IMR-90 (cell line): Measurements from ENCODE around the gene LMOD1. TPM values are rescaled to one million over a fixed set of nuclear protein-coding genes. Genes with fewer than 3 reads are reported as not detected.
"Not testable (repeated sequence)": the region's sequence is repeated elsewhere in the genome, so short reads cannot be mapped to it uniquely, and the experiment has no call there.

ENCODE experiments used
- ATAC-seq: fragments of 200-7000 bp; cut with Tn5 transposase; 2 replicates; pipeline ENCODE4 v1.9.1; 2020; ENCODE audit warnings: low read depth, mild to moderate bottlenecking, moderate library complexity
- BruUV-seq: library from RNA; stranded (reverse); fragments of 400-500 nt; replicated peaks from 2 replicates; lab custom pipeline; 2021; lab: Mats Ljungman, UMichigan
- CTCF ChIA-PET: fragments of 300-600 bp; formaldehyde crosslinking; extraction: SDS; loops from one replicate; lab custom pipeline; 2021; ENCODE audit warnings: antibody characterized with exemption; lab: Yijun Ruan, JAX
- POLR2A ChIA-PET: fragments of 300-600 bp; sonication (Branson Sonifier 250); formaldehyde crosslinking; loops from one replicate; lab custom pipeline; 2022; ENCODE audit warnings: antibody characterized with exemption; ENCODE audit not compliant: unreplicated experiment; lab: Charles Lee
- DNase-seq: peaks from one replicate; pipeline ENCODE4 v3.0.0; 2013
- H2AFZ ChIP-seq: replicated peaks from 2 replicates; pipeline ENCODE3; 2013; ENCODE audit warnings: low read length, mild to moderate bottlenecking; ENCODE audit not compliant: poor library complexity
- H2AK5ac ChIP-seq: 2 replicates; pipeline ENCODE4 v1.6.1; 2013; ENCODE audit warnings: low read depth, low read length, inconsistent platforms
- H2AK9ac ChIP-seq: replicated peaks from 2 replicates; pipeline ENCODE3; 2013; ENCODE audit warnings: mild to moderate bottlenecking, low read depth, low read length, moderate library complexity; ENCODE audit not compliant: poor library complexity
- H2BK120ac ChIP-seq: 2 replicates; pipeline ENCODE4 v1.6.1; 2013; ENCODE audit warnings: low read depth, low read length, inconsistent platforms
- H2BK15ac ChIP-seq: 3 replicates; pipeline ENCODE4 v1.6.1; 2013; ENCODE audit warnings: low read depth, low read length, inconsistent platforms
- H2BK20ac ChIP-seq: 2 replicates; pipeline ENCODE4 v1.6.1; 2013; ENCODE audit warnings: low read depth, mild to moderate bottlenecking, inconsistent platforms, low read length, moderate library complexity
- H2BK5ac ChIP-seq: 2 replicates; pipeline ENCODE4 v1.6.1; 2013; ENCODE audit warnings: mild to moderate bottlenecking, low read depth, low read length, inconsistent platforms; ENCODE audit not compliant: poor library complexity, severe bottlenecking
- H3K14ac ChIP-seq: replicated peaks from 2 replicates; pipeline ENCODE4 v1.6.1; 2013; ENCODE audit warnings: low read depth, low read length, inconsistent platforms
- H3K18ac ChIP-seq: 2 replicates; pipeline ENCODE4 v1.6.1; 2013; ENCODE audit warnings: low read depth, low read length, control low read depth
- H3K23ac ChIP-seq: 2 replicates; pipeline ENCODE4 v1.6.1; 2013; ENCODE audit warnings: low read depth, low read length, inconsistent platforms
- H3K27ac ChIP-seq: 2 replicates; pipeline ENCODE4 v1.5.1; 2013; ENCODE audit warnings: mild to moderate bottlenecking, control low read depth, low read length; ENCODE audit not compliant: insufficient read depth
- H3K27me3 ChIP-seq: 2 replicates; pipeline ENCODE4 v1.6.1; 2013; ENCODE audit warnings: low read length; ENCODE audit not compliant: control insufficient read depth, insufficient read depth
- H3K36me3 ChIP-seq: 2 replicates; pipeline ENCODE4 v1.6.1; 2013; ENCODE audit warnings: low read length, mixed read lengths; ENCODE audit not compliant: control insufficient read depth, insufficient read depth
- H3K4ac ChIP-seq: 2 replicates; pipeline ENCODE4 v1.6.1; 2013; ENCODE audit warnings: low read depth, low read length, inconsistent platforms
- H3K4me1 ChIP-seq: 2 replicates; pipeline ENCODE4 v1.6.1; 2013; ENCODE audit warnings: low read length, mixed read lengths; ENCODE audit not compliant: control insufficient read depth, insufficient read depth
- H3K4me2 ChIP-seq: 2 replicates; pipeline ENCODE4 v1.6.1; 2013; ENCODE audit warnings: low read depth, mild to moderate bottlenecking, control low read depth, low read length, moderate library complexity
- H3K4me3 ChIP-seq: 2 replicates; pipeline ENCODE4 v1.5.1; 2013; ENCODE audit warnings: low read depth, mild to moderate bottlenecking, control low read depth, low read length, moderate library complexity; ENCODE audit not compliant: insufficient read depth
- H3K56ac ChIP-seq: 2 replicates; pipeline ENCODE4 v1.6.1; 2013; ENCODE audit warnings: low read length, inconsistent platforms; ENCODE audit not compliant: insufficient read depth; ENCODE audit errors: extremely low read depth
- H3K79me1 ChIP-seq, 2 experiments: 2 replicates each; pipeline ENCODE4 v1.6.1; 2013; ENCODE audit warnings: low read length in 2 of 2, inconsistent platforms in 1 of 2, low read depth in 1 of 2
- H3K9ac ChIP-seq: 2 replicates; pipeline ENCODE4 v1.6.1; 2013; ENCODE audit warnings: low read depth, low read length, control low read depth
- H3K9me1 ChIP-seq: 2 replicates; pipeline ENCODE4 v1.6.1; 2013; ENCODE audit warnings: low read length, inconsistent platforms; ENCODE audit not compliant: insufficient read depth
- H3K9me3 ChIP-seq: 2 replicates; pipeline ENCODE4 v1.6.1; 2013; ENCODE audit warnings: low read length; ENCODE audit not compliant: control insufficient read depth, insufficient read depth
- H4K20me1 ChIP-seq: 2 replicates; pipeline ENCODE4 v1.6.1; 2013; ENCODE audit warnings: low read length, inconsistent platforms; ENCODE audit not compliant: insufficient read depth
- H4K5ac ChIP-seq: 2 replicates; pipeline ENCODE4 v1.6.1; 2013; ENCODE audit warnings: mild to moderate bottlenecking, low read depth, low read length, control low read depth
- H4K8ac ChIP-seq, 2 experiments: 2 replicates each; pipeline ENCODE4 v1.6.1; 2013; ENCODE audit warnings: low read depth in 2 of 2, low read length in 2 of 2, control low read depth in 1 of 2, inconsistent platforms in 1 of 2
- H4K91ac ChIP-seq: 2 replicates; pipeline ENCODE4 v1.6.1; 2013; ENCODE audit warnings: low read depth, low read length, inconsistent platforms; ENCODE audit not compliant: insufficient read depth
- BHLHE40 ChIP-seq: fragments of 150-350 bp; IDR thresholded peaks from 2 replicates; pipeline ENCODE4 v1.6.1; 2016; ENCODE audit warnings: mild to moderate bottlenecking, low read depth, low read length
- WGBS, 2 experiments: methylation state at CpG; one replicate each; pipeline versions ENCODE4 v1.1.5 to v1.1.7; 2013; ENCODE audit warnings: missing lambda C conversion rate in 2 of 2; ENCODE audit not compliant: insufficient read length in 1 of 2; ENCODE audit errors: extremely low coverage in 2 of 2; 5-methylcytosine and 5-hydroxymethylcytosine counted together
- dilution Hi-C: fragments of 300-500 bp; cut with HindIII; formaldehyde crosslinking; loops from one replicate; pipeline ENCODE4 v1.14.3; 2018; ENCODE audit warnings: low sequenced_read_pairs; ENCODE audit not compliant: unreplicated experiment
- in situ Hi-C: fragments of 300-500 bp; cut with MboI; formaldehyde crosslinking; loops from 3 replicates; pipeline ENCODE4 v1.14.3; 2019; ENCODE audit warnings: low sequenced_read_pairs, inconsistent platforms, mixed read lengths
- intact Hi-C: fragments of 100-400 bp; cut with micrococcal nuclease; formaldehyde crosslinking; loops from 2 replicates; pipeline ENCODE4 v1.10.0; 2022
- polyA plus RNA-seq, 3 experiments: library from polyadenylated mRNA; depleted of rRNA; stranded (reverse); fragments of >200 nt; gene quantifications; 2 replicates each; pipeline ENCODE4 v1.2.3, GENCODE V29; 2012; ENCODE audit warnings: low replicate concordance in 1 of 3
- total RNA-seq: library from RNA; depleted of rRNA; stranded (reverse); fragments of >200 nt; gene quantifications from 2 replicates; pipeline ENCODE4 v1.2.3, GENCODE V29; 2012
- TF ChIP-seq, protein P1 (sequence below): conservative IDR thresholded peaks from 2 replicates; pipeline ENCODE4 v1.5.1; 2012; ENCODE audit warnings: mild to moderate bottlenecking, low read depth, low read length, improper control_type of control experiment

Gene LMOD1
- total and polyA plus RNA-seq, 2 of the 4 experiments (the other 2 are of a cell fraction), result 51.7 to 53.2 TPM

DNA sequence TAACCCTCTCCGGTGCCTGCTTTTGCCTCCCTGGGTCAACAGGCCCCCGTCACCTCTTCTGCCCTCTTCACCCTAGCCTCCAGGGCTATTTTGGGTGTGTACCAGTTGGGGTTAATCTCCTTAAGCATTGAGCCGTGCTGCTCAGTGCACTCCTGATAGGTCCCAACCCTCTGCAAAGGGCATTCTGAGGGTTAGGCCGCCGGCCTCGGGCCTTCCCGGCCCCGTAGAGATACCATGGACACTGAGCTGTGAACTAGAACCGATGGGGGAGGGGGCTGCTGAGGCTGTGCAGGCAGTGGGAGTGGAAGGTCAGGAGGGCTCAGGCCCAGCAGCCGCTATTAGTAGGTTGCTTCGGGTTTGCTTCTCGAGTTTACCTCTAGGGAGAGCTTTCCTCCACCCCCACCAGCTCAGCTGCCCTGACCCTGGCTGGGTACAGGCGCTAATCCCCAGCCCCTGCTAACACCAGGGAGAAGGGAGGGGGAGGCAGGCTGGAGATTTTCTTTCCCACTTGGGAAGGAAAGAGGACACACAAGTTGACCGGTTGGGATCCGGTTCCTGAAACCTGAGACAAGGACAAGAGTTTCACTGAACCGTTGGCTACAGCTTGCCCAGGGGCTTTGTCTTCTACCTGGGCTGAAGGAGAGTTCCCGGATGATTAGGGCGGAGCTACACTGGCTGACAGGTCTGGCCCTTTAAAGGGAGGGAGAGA is 4.8 kb downstream of the LMOD1 start (continued):
- TF ChIP-seq BHLHE40, result no peak

DNA sequence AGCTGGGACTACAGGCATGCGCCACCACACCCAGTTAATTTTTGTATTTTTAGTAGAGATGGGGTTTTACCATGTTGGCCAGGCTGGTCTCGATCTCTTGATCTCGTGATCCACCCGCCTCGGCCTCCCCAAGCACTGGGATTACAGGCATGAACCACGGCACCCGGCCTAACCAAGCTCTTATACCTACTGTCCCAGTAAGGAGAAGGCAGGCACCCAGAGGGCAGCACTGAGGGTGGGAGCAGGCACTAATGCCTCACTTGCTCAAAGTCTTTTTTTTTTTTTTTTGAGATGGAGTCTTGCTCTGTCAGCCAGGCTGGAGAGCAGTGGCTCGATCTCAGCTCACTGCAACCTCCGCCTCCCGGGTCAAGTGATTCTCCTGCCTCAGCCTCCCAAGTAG is 6.0 kb downstream of the LMOD1 start:
- H2AFZ ChIP-seq, H3K4ac ChIP-seq, H2AK9ac ChIP-seq, in situ Hi-C loops, H3K9ac ChIP-seq, CTCF ChIA-PET, H2AK5ac ChIP-seq, H3K14ac ChIP-seq, H3K23ac ChIP-seq, H4K8ac ChIP-seq, BruUV-seq, intact Hi-C loops, H2BK120ac ChIP-seq, DNase-seq, H4K5ac ChIP-seq, H3K9me3 ChIP-seq, H3K4me2 ChIP-seq, H3K27ac ChIP-seq, dilution Hi-C loops, H3K4me3 ChIP-seq, H2BK20ac ChIP-seq, H3K56ac ChIP-seq, H3K18ac ChIP-seq, H4K91ac ChIP-seq, H3K27me3 ChIP-seq, H3K36me3 ChIP-seq, H2BK15ac ChIP-seq, ATAC-seq, H2BK5ac ChIP-seq: not testable (repeated sequence)
- Histone ChIP-seq H3K4me1 (peaks cover 39% of the 10 kb centered on the region), H3K9me1 (peaks cover 28% of the 10 kb centered on the region), H3K79me1 (peaks cover 32 to 74% of the 10 kb centered on the region in 2 experiments), H4K20me1 (peaks cover 18% of the 10 kb centered on the region)
- 100% methylated on average over 4 of the region's 10 CpGs; no CpG with 5 or more reads in 1 of the 2 experiments for WGBS, 2 experiments
- POLR2A ChIA-PET, result interaction anchor here (0.7 kb wide), 1 partner anchor 190 kb away, joined by 8 read pairs; no protein-coding TSS in a partner anchor
- TF ChIP-seq, protein P1, sequence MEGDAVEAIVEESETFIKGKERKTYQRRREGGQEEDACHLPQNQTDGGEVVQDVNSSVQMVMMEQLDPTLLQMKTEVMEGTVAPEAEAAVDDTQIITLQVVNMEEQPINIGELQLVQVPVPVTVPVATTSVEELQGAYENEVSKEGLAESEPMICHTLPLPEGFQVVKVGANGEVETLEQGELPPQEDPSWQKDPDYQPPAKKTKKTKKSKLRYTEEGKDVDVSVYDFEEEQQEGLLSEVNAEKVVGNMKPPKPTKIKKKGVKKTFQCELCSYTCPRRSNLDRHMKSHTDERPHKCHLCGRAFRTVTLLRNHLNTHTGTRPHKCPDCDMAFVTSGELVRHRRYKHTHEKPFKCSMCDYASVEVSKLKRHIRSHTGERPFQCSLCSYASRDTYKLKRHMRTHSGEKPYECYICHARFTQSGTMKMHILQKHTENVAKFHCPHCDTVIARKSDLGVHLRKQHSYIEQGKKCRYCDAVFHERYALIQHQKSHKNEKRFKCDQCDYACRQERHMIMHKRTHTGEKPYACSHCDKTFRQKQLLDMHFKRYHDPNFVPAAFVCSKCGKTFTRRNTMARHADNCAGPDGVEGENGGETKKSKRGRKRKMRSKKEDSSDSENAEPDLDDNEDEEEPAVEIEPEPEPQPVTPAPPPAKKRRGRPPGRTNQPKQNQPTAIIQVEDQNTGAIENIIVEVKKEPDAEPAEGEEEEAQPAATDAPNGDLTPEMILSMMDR, result 0 out of 2 replicates have a peak, but pooled peaks have one; percentile 4
